ENCODE results near the gene TMEM38B.

Gene TMEM38B, protein sequence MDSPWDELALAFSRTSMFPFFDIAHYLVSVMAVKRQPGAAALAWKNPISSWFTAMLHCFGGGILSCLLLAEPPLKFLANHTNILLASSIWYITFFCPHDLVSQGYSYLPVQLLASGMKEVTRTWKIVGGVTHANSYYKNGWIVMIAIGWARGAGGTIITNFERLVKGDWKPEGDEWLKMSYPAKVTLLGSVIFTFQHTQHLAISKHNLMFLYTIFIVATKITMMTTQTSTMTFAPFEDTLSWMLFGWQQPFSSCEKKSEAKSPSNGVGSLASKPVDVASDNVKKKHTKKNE

DNA sequence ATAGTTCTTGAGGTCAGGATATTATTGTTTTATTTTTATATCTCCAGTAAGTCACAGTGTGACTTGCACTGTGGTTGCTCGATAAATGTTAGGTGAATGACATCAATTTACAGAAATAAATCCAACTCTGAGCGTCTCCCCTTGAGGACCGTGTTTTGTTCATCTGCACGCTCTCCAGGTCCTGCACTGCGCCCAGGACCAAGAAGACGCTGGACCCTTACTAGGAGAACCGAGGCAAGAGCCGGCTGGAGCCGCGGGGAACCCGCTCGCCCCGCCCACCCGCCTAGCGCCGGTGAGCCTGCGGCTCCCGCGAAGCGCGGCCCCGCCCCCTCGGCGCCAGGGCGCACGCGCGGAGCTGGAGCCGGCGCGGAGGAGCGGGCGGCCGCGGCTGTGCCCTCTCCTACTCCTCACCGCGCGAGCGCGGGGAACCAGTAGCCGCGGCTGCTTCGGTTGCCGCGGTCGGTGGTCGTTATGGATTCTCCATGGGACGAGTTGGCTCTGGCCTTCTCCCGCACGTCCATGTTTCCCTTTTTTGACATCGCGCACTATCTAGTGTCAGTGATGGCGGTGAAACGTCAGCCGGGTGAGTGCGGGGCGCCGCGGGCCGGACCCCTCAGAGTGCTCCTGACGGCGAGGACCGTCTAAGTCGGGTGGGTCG is at the start of gene TMEM38B:
Gene TMEM38B, plus strand, starts transcription at position 352 of the 658 bp plus-strand sequence. Its CDS starts 120 bp downstream, at position 472.
- FAIRE-seq, result no peak

DNA sequence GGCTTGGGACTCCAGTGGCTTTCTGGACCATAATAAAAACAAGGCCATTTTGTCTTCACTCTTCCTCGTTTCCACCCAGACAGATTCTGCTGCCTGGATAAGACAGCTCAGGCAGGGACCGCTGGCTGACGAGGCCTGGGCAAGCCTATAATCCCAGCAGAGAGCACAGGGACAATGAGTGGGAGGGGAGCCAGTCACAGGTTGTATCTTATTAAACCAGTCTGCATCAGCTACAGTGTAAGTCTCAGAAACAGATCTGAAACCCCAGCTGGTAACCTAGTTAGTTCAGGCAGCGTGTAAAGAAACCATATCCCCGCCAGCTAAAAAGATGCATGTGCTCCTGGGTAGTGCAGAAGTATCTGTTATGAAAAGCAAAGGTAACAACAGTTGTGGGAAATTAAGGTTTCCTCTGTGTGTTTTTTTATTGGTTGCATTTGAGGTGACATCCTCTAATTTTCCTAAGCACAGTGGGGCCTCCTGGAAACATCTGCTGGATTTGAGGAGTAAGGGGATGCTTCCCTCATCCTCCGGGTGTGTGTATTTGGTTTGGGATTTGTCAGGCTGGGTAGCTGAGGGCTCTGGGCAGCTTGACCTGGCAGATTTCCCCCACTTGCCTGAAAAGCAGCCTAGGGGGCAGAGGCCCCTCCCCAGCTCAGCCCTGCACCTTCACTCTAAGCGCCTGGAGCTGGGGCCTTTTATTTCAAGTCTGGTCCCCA is 47.3 kb upstream of the TMEM38B start:
- FAIRE-seq, result no peak

DNA sequence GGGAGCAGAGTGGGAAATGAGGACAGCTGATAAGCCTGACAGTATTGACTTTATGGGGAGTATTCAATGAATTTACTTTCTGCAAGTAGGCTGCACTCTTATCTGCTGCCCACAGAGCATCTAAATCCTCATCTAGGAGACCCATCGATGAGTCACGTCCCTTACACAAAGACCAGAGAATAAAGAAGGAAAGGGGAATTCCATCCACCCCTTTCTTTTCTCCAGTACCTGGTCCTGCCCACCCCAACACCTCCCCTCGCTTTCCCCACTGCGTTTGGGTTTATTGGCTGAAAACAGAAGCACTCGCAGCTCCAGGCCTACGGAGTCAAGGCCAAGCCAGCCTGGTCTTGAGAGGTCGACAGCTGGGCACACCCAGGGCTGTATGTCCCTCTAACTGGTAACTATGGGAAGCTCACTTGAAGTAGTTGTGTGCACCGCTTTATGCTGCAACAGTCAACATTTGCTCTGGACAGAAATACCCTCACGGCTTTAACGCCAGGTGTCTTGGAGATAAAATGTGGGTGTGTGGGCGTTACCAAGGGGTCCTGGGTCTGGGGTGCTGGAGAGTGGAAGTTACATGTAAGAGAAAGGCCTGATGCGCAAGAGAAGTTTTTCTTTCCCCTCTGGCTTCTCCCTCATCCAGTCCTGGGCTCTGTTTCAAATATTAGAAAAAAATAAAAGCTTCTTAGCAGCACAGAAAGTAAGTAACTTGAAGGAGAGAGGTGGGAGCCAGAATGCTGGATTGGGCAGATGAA is 46.6 kb upstream of the TMEM38B start:
- no peak for FAIRE-seq

DNA sequence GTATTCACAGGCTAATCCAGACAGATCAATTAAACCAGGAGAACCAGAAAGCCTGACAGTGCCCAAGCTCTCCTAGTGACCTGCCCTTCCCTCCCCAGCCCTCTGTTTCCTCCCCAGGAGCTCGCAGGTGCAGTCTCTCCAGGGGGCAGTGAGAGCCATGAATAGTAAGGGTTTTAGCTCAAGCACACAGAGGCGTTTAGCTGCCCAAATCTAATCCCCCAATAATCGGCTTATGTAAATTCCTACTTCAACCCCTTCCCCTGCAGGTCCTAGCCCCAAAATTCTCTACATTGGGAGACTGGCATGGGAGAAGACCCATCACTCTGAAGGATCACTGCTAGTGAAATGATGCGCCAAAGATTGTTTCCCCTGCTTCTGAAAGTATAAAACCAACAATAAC is 42.5 kb upstream of the TMEM38B start:
- no peak for FAIRE-seq

DNA sequence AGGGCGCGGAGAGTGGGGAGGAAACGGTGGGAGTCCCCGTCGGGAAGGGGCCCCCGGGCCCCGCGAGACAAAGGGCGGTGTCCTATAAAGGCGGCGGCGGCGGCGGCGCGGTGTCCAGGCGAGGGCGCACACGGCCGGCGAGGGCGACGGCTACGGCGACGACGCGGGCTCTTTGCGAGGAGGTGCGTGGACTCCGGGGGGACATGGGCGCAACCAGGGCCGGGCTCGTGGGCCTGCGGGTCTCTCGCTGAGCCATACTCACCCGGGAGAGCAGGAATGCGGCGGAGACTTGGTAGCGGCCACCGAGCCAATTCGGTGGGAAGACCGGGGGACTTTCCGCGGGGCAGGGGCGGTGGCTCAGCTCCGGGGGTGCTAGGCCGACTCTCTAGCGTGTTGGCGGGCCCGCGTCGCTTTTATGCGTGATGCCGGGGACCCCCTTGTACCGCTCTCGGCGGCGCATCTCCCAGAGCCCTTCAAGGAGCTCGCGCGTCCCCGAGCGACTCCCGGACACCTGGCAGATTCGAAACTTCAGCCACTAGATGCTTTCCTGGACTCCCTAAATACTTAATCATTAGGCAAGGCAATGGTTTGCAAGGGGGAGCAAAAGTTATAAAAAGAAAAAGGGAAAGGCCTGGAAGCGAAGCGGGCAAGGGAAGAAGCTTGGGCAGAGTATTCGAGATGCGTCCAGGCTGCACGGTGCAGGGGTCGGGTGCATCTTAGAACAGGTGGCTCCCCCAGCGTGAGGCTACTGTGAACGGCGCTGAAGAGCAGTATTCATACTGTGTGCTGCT is 38.0 kb upstream of the TMEM38B start:
- FAIRE-seq, result no peak

DNA sequence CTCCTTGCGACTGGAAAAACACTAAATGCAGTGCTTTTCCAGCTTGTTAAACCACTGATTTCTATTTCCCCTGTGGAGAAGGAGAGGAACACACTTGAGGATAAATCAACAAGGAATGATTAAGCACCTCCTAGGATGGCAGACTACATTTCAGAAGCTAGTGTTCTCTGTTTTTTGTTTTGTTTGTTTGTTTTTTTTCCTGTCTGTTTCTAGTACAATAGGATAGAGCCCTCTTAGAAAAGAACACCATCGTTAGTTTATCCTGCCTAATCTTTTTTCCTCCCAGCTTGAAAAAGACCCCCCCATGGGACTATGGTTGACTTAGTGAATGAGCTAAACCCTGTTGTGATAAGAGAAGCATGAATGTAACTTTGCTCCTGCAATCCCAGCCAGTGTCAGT is 36.0 kb upstream of the TMEM38B start:
- FAIRE-seq, result no peak

DNA sequence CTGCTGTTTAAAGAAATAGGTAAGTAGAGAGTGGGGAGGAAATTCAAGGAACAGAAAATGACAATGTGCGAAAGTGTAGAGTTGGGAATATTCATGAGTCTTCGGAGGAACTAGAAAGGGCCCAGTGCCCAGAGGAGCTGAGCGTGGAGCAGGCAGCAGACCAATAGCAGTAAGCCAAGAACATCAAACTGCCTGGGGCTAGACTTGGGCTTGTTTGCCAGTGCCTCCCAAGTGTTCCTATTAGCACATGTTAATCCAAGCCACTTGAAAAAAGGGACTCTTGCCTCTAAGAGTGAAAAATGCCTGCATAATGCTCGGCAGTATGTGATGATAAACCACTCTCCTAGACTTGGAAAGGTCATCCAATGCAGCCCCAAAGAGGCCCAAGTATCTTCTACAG is 33.3 kb upstream of the TMEM38B start:
- no peak for FAIRE-seq

DNA sequence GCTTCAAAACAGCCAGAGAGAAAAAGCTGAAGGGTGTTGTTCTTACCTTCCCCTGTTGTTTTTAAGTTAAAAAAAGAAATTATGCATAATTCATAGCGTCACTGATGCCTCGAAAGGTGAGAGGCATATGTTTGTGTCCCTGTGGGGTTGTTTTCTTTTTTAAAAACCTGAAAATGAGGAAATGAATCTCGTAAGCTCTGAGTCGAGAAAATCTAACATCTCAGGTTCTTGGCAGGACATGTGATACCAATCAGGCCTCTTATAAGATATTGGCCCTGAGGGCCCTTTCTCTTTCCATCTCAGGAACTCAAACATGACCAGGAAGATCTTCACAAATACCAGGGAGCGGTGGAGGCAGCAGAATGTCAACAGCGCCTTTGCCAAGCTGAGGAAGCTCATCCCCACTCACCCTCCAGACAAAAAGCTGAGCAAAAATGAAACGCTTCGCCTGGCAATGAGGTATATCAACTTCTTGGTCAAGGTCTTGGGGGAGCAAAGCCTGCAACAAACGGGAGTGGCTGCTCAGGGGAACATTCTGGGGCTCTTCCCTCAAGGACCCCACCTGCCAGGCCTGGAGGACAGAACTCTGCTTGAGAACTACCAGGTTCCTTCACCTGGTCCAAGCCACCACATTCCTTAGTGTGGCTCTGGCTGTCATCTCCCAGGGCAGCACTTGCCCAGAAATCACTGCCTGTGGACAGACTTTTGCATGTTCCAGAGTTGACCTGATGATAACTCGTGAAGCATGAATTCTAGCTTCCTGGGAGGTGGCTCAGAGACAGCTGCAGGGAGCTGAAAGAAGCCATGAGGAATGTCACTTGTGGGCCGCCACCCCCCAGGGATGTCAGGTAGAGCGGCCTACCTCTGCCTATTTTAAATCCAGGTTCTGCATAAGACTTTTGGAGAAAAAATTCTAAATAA is 31.9 kb upstream of the TMEM38B start, which contains the start of gene TAL2:
Gene TAL2, plus strand, starts transcription at position 274 of the 921 bp plus-strand sequence. Its CDS starts 40 bp downstream, at position 314.
- no peak for FAIRE-seq

DNA sequence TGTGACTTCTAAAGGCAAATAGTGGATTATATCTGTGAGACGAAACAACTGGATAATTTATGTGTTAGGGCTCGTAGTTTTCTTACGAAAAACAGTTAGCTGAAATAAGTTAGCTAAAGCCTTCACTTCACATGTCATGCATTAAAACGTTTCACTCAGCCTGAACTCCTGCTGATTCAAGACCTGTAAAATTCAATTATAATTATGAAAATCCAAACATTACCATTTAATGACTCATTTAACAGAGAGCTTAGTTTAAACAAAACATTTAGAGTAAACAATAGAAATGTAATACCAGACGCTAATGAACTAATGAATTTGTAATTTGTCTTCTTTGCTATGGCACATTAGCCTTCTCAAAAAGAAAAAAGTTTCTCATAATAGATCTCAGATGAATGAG is 30.4 kb upstream of the TMEM38B start:
- FAIRE-seq, result no peak

DNA sequence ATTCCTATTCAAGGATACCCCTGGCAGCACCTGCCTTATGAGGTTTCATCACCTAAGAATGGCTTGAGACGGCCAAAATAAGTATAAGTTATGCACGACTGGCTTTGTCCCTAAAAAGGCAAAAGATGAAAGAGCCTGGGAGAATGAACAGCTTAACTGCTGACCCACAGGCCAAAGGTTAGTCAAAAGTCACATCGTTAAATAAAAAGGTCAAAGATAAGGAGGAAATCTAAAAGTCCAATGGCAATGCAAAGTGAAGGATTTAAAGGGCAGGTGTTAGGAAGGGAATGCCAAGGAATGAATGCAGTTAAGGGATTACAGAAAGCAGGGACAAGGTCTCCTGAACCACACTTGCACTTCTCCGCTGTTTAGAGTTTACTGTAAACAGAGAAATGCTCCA is 26.5 kb upstream of the TMEM38B start:
- FAIRE-seq, result no peak

DNA sequence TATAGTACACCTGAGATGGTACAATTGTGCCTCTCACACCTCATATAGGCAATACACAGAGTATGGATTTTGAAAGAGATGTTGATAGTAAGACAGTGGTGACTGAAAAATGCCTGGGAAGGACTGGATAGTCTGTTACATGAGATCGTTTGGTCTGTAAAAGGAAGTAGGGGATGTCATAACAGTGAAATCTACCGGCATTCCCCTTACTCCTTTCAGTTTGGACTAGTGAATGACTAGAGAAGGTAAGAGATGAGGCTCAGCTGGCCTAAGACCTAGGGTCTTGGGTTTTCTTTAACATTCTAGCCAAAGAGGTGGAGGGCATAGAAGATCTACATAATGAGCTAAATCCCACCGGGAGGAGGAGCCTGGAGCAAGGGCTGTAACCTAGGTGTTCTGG is 24.0 kb upstream of the TMEM38B start:
- no peak for FAIRE-seq

DNA sequence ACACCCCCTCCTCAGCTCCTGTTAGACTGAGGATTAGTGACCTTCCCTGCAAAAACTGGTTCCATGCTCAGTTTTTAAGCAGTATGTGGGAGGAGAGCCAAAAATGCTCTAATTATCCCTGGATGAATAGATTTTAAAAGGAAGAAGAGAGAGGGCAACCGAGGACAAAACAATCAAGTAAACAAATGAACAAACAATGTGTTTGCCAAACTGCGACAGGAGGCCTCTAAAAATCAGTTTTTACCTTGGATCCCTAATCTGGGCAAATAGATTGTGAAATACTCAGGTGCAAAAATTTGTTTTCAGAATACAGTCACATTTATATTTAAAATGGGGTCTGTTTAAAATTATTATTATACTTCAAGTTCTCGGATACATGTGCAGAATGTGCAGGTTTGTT is 23.6 kb upstream of the TMEM38B start:
- FAIRE-seq, result no peak

DNA sequence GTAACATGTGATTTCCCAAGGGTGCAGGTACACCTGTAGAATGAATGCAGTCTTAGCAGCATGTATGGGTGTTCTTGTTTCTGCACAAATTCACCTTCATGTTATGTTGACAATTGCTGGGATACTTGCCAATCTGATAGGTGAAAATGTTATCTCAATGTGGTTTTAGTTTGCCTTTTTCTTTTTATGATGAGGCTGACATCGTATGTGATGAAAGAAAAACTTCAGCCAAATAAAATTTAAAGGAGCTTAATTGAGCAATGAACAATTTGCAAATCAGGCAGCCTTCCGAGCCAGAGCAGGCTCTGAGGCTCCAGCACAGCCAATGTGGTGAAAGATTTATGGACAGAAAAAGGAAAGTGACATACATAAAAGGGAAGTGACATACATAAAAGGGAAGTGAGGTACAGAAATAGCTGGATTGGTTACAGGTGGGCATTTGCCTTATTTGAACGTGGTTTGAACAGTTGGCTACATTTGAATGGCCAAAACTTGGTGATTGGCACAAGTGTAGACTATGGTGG is 21.6 kb upstream of the TMEM38B start:
- FAIRE-seq, result no peak

DNA sequence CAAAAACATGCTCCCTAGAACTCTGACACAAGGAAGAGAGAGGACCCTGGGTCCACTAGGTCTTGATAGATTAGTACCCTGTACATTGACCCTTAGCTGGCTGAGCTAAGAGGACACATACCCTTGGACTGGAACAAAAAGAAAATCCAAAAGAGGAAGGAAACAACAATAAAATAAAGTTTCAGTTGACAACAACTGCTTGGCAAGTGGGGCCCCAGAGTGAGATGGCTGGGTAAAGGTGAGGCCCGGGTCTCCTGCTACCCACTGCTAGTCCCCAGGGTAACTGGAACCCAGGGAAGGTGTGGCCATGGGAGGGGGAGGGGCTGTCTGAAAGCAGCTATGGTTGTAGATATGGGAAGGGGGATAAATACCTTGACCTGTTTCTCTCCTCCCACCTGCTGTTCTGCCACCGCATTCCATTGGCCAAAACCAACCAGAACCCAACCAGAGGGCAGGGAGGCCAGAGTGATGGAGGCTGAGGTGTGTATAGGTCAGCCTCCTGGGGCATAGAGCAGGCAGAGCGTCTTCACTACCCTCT is 20.4 kb upstream of the TMEM38B start:
- FAIRE-seq, result no peak

DNA sequence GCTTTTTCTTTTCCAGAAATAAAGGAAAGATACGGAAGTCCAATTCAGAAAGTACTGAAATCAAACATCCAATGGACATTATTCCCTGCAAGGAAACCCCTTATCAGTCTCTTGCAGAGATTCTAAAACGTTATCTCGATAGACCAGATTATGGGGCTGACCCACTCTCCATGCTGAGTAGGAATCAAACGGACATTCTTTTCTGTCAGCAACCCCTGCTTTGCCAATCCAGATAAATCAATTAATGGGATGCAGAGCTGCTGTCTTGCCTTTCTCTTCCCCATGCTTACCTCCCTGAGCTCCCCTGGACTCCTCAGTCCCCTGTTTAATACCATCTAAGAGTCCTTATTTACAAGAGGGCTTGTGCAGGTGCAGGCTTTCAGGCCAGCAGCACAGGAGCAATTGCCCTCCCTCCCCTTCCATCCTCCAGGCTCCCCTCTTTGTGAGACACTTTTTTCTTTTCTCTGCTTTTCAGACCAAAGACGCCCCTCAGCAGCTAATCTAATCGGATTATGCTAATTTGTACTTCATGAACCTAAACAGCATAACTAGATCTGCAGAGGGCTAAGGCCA is 17.9 kb upstream of the TMEM38B start:
- FAIRE-seq, result no peak

DNA sequence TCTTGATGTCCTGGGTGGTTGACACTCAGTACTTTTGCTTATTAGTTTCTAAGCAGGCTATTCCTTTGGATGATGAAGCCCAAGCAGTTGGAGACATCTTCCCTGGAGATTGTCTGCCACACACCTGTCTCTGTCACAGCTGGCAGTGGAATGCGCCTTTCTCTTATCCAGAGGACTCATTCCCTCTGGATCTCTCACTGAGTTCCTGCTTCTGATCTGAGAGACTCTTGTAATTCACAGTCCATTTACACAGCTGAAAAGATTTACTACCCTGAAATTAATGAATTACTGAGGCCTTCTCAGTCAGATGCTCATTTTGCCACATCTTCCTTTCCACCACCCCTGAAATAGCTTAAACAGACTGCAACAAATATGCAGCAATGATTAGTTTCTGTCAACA is 16.2 kb upstream of the TMEM38B start:
- FAIRE-seq, result no peak

DNA sequence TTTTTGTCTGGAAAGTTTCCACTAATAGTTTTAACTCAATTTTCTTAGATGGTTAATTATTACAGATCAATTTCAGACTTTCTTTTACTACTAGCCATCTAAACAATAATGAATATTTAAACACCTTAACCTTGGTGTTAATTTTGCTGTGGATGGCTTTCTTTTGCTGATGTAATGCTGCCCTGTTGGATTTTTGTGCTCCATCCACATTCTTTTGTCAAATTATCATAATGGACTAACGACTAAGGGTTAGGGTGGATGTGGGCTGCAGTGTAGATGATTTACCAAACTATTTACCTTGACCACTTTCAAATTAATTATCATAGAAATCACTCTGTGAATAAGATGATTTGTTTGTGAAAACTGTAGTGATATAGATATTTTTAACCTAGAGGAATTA is 15.6 kb upstream of the TMEM38B start:
- no peak for FAIRE-seq

DNA sequence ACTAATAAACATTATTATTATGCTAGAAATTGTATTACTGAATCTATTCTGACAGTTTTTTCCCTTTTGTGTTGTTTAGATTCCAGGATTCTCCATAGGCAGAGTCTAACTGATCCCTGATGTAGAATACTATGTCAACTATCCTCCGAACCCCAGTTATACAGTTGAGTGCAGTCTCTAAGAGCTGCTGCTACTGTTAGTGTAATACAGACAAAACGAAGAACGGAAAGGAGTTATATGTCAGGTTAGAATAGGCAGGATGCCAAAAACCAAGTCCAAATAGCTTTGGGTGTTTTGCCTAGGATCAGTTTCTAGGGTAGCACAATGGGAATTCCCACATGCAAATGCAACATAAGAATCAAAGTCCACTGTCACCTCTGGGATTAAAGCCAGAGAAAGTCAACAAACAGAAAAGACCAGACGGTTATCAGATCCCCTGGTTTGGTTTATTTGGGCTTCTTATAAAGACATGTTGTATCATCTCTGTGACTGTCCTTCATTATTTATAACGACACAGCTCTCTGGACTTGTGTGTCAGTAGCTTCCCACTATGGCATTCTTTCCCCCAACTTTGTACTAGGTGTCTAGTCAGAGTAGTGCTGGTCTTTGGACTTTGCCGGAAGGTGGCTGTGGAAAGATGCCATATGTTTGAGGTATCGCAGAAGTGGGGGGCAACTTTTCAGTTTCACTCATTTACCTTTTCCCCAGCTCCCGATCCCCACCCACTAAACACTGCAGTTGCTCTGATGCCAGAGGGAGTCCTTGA is 14.9 kb upstream of the TMEM38B start:
- no peak for FAIRE-seq

DNA sequence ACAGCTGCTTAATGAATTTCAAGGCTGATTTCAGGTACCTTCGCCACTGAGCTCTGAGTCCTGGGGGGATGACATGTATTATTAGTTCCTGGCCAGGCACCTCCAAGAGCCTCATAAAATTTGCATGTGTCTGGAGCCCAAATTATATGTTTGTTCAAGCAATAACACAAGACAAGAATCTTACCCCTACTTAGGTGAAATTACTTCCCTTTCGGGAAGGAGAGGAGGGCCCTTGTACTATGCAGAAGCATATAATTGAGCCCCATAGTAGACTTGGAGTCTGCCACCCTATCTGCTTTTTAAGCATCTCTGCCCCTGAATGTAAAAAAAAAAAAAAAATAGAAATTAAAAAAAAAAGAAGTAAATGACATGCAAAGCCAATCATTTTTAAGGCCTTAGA is 13.0 kb upstream of the TMEM38B start:
- no peak for FAIRE-seq

Measured in colon (tissue), 2 donors.